GM19455 (cell line): ENCODE measurements around the gene MEIKIN.

ENCODE experiments used
- ATAC-seq: cut with Tn5 transposase; IDR thresholded peaks from one replicate; pipeline ENCODE4 v1.9.1; 2021; ENCODE audit not compliant: unreplicated experiment

MEIKIN gene, protein sequence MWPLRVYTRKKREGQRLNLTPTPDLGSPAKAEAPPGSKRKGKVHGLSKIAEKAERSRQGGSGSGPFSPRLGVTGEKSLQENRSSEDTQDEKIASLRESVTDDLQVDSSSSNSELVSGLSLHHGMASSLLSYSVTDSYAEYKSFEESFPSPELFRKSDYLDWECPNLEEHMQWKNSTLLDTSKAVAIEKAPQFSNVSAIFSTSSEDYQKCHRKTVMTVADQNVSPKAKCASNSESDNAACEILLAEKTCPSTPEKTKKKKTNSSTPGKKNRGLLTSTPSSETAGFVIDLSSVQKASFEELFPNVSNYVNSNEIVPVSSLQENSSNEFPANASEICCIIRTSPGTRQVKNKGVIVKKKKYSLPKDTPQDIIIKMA

DNA sequence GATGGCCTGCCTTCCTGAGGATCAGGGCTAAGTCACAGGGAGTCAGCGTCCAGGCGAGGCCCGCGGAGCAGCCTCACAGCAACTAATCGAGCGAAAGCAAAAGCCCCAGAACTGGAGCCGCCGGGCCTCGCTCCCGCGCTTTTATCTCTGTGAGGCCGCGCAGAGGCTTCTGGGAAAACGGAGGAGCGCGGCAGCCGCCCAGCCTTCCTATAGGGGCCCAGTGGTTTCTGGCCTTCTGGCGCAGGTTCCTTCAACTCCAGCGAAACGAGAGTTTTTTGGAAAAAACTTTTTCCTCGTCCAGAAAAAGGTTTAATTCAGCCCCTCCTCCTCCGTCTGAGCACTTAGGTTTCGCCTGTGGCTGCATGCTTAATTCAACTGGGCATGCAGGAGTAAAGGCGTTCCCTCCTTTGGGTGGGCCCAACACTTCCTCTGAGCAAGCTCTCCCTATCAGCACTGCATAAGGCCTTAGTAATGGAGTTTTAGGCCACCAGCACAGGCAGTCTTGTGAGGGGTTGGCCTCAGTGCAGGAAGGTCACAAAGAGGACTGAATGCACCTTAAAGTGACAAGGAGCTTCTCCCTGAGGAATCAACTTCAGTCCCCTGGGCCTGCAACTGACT lies at the start of gene MEIKIN:
TSS of gene MEIKIN (minus strand) at position 113 of the 618 bp plus-strand sequence. CDS start 158 bp downstream, outside the sequence.
- ATAC-seq, result no peak

- ATAC-seq, result no peak
Measured at GRCh38 chr5:131994533-131995226, 49.2 kb upstream of the MEIKIN start.

GRCh38 chr5:131994090-131994489 lies 48.6 kb upstream of the MEIKIN start:
- no peak for ATAC-seq

GRCh38 chr5:131993676-131994075 lies 48.2 kb upstream of the MEIKIN start:
- ATAC-seq, result no peak

GRCh38 chr5:131992370-131992769 lies 46.9 kb upstream of the MEIKIN start:
- ATAC-seq, result no peak

DNA sequence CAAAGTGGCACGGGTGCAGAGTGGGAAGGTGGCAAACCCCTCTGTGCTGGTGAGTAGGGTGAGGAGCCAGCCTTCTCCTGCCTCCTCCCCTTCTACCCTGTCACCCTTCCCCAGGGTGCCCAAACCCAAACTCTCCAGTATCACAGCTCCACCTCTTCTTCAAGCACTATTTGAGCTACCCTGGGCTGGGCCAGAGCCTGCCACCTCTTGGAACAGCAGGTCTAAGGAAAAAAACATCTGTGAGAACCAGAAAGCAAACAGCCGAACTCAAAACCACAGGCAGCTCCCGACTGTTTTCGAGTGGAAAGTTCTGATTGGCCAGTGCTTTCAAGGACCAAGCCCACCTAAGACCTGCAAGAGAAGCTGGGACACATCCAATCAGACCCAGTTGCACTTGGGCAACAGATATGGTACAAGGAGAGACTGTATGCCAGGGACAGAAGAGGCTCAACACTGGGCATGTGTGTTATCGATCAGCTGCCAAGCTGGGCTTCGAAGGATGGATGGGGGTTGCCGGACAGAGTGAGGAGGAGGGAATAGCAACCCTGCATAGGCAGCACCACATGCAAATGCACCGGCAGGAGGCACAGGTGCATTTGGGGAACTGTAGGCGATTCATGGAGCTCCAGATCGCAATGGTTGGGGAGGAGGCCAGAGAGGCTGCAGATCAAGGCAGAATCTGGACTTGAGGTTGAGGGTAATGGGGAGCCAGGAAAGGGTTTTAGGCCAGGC lies 46.3 kb upstream of the MEIKIN start:
- ATAC-seq, result no peak

DNA sequence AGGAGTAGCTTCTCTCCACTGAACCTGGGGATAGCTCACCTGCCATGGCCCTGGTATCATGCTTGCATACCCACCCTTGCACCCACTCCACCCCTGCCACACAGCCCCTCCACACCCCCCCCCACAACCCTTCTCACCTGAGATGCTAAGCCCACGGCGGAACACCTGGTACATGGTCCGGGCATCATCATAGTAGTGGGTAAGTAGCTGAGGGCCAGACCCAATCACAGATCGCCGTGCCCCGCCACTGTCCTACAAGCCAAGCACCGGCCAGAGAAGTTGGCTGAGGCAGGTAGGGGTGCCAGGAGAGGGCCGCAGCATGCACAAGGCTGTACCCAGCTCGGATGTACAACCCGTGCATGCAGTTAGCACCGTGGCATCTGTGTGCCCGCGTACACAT lies 45.3 kb upstream of the MEIKIN start:
- no peak for ATAC-seq

DNA sequence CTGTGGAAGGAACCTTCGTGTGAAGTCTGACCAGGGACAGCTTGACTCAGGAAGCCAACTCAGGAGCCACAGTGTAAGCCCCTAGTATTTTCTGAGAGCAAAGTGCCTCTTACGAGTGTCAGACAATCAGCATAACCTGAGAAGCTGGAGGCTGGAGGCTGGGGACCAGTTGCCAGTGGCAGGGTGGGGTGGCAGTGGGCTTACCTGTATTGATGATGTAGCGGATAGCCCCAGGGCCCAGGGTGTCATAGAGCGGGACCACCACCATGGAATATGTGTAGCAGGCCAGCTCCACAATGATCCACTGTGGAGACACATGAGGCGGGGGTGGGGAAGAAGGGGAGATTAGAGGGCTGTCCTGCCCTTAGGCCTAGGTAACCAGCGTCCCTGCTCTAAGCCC lies 43.1 kb upstream of the MEIKIN start:
- ATAC-seq, result no peak

DNA sequence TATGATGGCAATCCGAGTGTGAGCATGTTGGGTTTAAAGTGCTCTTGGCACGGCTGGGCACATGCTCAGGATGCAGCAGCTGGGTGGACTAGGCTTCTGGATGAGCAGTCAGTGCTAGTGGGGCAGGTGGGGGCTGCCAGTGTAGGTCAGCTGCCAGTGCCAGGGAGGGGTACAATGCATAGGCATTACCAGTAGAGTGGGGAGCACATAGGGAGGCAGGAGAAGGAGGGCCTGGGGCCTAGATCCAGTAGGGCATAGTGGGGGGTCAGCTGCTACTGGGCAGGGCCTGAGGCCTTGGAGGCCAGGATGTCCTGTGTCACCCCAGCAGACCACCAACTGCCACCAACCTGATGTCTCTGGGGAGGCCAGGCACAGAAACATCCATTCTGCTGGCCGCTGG lies 41.8 kb upstream of the MEIKIN start:
- ATAC-seq, result no peak

DNA sequence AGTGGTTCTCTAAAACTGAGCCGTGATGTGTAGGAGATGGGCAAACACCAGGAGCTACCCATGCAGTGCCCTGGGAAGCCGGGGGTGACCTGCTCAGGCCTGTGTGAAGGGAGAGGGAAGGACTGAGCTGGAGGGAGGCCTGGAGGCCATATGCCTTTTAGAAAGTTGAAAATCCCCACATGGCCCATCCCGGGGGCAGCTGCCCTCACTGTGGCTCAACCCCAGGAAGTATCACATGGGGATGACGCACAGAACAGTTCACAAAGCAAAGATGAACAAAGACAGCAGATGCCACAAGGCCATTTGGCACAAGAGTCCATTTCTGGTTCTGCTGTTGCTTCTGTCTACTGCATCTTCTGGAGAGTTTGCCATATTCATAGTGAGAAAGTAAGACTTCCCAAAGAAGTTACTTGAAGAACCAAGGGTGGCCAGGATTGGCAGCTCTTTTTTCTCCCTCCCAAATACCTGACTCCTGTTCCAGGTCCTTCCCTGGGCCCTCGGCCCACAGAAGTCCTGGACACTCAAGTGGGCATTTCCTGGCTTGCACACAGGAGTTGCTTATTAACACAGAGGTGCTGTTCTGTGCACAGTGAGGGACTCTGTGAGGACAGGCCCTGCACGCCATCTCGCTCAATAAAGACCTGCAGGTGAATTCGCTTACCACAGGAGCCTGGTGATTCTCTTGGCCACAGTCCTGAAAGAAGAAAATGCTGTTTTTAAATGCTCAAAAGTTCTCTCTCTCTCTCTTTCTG lies 40.9 kb upstream of the MEIKIN start:
- ATAC-seq, result no peak

DNA sequence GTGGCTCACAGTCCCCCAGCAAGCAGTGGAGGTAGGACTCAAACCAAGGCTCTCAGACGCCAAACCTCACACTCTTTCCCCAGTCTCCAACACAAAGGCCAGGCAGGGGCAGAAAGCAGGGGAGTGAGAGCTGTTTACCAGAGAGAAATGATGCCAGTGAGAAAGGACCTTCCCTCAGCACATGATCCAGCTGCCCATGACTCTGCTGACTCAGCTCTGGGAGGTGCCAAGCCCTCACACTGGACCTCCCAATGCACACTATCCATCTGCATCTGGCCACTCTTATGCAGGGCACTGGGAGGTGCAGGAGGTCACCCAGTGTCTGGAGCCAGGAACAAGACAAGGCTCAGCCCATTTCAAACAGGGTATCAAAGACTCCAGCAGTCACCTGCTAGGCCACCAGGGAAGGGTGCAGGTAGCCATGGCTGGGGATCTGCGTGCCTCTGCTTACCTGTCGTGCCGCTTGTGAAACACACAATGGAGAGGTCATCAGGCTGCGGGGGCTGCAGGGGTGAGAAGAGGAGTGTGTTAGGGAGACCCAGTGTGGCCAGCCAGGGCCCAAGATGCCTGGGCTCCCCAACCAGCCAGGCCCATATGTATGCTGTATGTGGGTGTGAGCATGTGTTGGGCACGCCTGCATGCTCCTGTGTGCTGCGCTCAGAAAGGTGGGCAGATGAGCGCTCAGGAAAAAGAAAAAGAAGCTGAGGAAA lies 39.6 kb upstream of the MEIKIN start:
- no peak for ATAC-seq

DNA sequence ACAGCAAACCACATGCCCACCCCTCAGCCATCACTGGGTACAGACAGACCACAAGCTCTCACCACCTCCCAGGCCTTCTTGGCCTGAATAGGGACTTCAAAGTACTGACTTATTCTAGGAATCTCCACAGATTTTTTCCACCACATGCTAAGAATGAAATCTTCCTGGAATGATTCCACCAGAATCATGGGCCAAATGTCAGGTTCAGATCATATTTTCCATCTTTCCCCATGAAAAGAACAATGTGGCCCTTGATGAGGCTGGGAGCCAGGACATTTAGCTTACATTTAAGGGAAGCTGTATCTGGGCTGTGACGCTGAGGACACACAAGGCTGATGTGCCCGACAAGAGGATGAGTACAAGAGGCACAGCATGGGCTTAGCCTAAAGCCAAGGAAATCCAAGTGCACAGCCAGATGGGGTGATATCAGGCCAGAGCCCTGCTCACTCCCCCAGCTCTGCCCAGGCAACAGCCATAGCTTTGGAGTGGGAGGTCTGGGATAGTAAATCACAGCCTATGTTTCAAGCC lies 37.8 kb upstream of the MEIKIN start:
- no peak for ATAC-seq

GRCh38 chr5:131981516-131981915 lies 36.1 kb upstream of the MEIKIN start:
- ATAC-seq, result no peak

DNA sequence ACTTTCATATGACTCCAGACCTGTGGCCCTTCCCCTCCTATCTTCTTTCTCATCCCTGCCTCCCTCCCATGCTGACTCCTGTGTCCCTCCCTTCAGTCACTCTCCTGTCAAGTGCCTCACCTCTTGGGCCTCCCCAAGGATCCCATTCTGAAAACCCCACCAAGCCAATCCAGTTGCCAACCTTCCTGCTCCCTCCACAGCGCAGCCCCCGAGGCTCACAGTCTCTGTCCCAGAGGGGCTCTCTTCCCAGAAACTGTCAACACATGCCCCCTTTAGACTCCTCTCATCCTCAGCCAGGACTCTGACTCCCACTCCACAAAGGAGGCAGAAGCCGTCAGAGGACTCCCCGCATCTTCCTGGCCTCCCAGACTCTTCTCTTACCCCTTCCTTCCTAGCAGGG lies 35.2 kb upstream of the MEIKIN start:
- ATAC-seq, result no peak

GRCh38 chr5:131979816-131980215 lies 34.4 kb upstream of the MEIKIN start:
- ATAC-seq, result no peak

DNA sequence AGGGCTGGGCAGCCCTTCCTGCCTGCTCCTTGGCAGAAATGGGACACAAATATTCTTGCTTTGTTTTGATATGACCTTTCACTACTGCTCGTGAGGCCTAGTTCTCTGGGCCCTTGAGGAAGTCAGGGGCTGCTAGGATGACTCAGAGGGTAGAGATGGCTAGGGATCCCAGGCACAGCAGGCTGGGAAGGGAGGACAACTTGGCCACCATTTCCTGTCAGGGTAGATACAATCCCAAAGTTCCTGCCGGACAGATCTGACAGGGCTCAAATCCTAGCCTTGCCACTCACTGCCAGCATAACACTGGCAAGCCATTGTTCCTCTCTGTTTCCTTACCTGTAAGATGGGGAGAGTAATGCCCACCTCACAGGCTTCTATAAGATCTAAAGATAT lies 31.7 kb upstream of the MEIKIN start:
- ATAC-seq, result no peak

DNA sequence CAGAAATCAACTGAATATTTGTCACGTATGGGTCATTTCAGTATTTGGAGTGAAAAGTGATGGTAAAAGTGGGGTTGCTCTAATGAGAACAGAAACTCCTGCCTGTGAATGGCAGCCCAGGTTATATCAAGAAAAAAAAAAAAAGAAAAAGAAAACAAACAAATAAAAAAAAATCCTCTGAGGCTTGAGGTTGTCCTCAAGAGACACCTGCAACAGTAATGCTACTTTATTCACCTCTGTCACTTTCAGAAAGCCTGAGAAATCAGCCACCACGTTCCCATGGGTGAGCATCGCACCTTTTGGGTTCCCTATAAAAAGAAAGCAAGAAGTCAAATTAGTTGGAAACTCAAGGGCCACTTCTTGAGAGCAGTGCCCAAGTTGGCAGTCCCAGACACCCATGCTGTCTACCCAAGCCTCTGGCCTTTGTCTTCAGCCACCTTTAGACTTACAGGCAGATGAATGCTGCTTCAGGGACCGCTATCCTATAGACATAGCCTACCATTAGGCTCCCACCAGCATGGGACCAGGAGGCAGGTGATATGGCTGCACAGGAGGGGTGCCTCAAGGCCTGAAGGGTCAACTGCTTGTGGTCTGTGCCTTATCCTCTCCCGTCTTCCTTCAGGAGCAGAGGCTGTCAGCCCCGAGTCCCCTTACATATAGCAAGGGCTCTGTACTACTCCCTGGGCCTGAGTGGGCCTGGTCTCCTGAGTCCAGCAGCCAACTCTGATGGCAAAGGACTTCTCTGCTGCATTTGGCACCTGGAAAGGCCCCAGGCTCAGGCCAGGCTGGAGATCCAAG lies 31.1 kb upstream of the MEIKIN start:
- ATAC-seq, result no peak

GRCh38 chr5:131974956-131975726 lies 29.7 kb upstream of the MEIKIN start:
- no peak for ATAC-seq
